HL-60 (cell line): Measurements from ENCODE around the gene STX12.

ENCODE experiments used
- DNase-seq, 2 experiments: peaks; one replicate each; pipeline ENCODE4 v3.0.0-alpha.2; 2010 to 2020; ENCODE audit warnings: low read depth in 1 of 2, low spot score in 1 of 2
- H3K27ac ChIP-seq: fragments of 250-450 bp; sonication (Bioruptor Pico); replicated peaks from 2 replicates; pipeline ENCODE4 v1.5.1; 2020; ENCODE audit warnings: mild to moderate bottlenecking, moderate library complexity
- H3K27me3 ChIP-seq: fragments of 250-450 bp; sonication (Bioruptor Pico); 2 replicates; pipeline ENCODE4 v1.5.1; 2021; ENCODE audit warnings: mild to moderate bottlenecking, moderate library complexity; ENCODE audit not compliant: insufficient read depth, poor library complexity, severe bottlenecking
- H3K4me3 ChIP-seq: replicated peaks from 2 replicates; pipeline ENCODE4 v1.5.1; 2011; ENCODE audit warnings: mild to moderate bottlenecking, control low read depth, low read length; ENCODE audit not compliant: insufficient read depth
- GABPA ChIP-seq: IDR thresholded peaks from 2 replicates; pipeline ENCODE4 v1.6.1; 2012; ENCODE audit warnings: low read depth
- POLR2AphosphoS5 ChIP-seq: IDR thresholded peaks from 2 replicates; pipeline ENCODE4 v1.6.1; 2012; ENCODE audit warnings: low read depth
- SPI1 ChIP-seq: IDR thresholded peaks from 2 replicates; pipeline ENCODE4 v1.6.1; 2012; ENCODE audit warnings: low read depth, mild to moderate bottlenecking, borderline replicate concordance
- TF ChIP-seq, protein P1 (sequence below): IDR thresholded peaks from 2 replicates; pipeline ENCODE4 v1.6.1; 2012; ENCODE audit warnings: low read depth; ENCODE audit not compliant: insufficient replicate concordance
- TF ChIP-seq, protein P2 (sequence below): IDR thresholded peaks from one replicate; pipeline ENCODE4 v1.5.1; 2011; ENCODE audit warnings: low read length, control low read depth, inconsistent platforms; ENCODE audit not compliant: insufficient read depth

STX12 gene

DNA sequence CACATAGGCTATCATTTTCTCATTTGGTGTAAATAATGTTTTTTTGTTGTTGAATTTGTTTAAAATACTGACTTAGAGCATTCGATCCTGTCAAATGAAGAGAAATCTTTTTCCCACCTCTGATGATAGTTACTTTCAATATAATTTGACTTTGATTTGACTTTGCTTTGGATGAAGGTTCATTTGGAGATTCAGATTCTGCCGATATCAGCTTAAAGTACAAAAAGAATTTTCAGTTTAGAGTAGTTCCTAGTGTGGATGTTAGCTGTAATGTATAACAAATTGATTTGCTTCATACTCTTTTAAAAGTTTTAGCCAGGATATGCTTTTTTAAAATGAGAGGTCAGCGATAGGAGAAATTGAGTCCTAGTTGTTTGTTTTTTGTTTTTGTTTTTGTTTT lies 9.9 kb downstream of the STX12 start:
- TF ChIP-seq POLR2AphosphoS5 = no peak
- no peak for TF ChIP-seq GABPA
- TF ChIP-seq, protein P1, sequence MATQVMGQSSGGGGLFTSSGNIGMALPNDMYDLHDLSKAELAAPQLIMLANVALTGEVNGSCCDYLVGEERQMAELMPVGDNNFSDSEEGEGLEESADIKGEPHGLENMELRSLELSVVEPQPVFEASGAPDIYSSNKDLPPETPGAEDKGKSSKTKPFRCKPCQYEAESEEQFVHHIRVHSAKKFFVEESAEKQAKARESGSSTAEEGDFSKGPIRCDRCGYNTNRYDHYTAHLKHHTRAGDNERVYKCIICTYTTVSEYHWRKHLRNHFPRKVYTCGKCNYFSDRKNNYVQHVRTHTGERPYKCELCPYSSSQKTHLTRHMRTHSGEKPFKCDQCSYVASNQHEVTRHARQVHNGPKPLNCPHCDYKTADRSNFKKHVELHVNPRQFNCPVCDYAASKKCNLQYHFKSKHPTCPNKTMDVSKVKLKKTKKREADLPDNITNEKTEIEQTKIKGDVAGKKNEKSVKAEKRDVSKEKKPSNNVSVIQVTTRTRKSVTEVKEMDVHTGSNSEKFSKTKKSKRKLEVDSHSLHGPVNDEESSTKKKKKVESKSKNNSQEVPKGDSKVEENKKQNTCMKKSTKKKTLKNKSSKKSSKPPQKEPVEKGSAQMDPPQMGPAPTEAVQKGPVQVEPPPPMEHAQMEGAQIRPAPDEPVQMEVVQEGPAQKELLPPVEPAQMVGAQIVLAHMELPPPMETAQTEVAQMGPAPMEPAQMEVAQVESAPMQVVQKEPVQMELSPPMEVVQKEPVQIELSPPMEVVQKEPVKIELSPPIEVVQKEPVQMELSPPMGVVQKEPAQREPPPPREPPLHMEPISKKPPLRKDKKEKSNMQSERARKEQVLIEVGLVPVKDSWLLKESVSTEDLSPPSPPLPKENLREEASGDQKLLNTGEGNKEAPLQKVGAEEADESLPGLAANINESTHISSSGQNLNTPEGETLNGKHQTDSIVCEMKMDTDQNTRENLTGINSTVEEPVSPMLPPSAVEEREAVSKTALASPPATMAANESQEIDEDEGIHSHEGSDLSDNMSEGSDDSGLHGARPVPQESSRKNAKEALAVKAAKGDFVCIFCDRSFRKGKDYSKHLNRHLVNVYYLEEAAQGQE = no peak
- no peak for TF ChIP-seq SPI1
- TF ChIP-seq, protein P2, sequence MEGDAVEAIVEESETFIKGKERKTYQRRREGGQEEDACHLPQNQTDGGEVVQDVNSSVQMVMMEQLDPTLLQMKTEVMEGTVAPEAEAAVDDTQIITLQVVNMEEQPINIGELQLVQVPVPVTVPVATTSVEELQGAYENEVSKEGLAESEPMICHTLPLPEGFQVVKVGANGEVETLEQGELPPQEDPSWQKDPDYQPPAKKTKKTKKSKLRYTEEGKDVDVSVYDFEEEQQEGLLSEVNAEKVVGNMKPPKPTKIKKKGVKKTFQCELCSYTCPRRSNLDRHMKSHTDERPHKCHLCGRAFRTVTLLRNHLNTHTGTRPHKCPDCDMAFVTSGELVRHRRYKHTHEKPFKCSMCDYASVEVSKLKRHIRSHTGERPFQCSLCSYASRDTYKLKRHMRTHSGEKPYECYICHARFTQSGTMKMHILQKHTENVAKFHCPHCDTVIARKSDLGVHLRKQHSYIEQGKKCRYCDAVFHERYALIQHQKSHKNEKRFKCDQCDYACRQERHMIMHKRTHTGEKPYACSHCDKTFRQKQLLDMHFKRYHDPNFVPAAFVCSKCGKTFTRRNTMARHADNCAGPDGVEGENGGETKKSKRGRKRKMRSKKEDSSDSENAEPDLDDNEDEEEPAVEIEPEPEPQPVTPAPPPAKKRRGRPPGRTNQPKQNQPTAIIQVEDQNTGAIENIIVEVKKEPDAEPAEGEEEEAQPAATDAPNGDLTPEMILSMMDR = no peak
- H3K27ac ChIP-seq = no peak overlapping the region
- H3K4me3 ChIP-seq = no peak overlapping the region
- H3K27me3 ChIP-seq = no peaks in the 10 kb centered on the region
- no peak for DNase-seq

DNA sequence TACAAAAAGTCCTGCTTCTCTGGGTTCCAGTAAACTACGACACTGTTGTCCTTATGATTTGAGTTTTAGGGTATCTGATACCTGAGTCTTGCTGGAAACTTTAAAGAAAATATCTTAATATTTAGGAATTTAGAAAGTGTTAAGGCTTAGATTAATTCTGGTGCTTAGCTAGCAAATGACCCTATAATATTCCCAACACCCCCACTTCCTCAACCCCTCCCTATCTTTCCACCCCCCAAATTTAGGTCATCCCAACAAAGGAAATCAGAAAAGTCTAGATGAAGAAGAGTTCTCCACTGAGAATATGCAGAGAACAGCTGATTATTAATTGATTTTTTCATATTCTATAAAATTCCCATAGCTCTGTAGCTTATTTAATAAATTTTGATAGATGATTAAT lies 11.7 kb downstream of the STX12 start:
- H3K4me3 ChIP-seq = no peak overlapping the region
- H3K27me3 ChIP-seq = no peaks in the 10 kb centered on the region
- no peak for TF ChIP-seq GABPA
- H3K27ac ChIP-seq = no peak overlapping the region
- no peak for DNase-seq

DNA sequence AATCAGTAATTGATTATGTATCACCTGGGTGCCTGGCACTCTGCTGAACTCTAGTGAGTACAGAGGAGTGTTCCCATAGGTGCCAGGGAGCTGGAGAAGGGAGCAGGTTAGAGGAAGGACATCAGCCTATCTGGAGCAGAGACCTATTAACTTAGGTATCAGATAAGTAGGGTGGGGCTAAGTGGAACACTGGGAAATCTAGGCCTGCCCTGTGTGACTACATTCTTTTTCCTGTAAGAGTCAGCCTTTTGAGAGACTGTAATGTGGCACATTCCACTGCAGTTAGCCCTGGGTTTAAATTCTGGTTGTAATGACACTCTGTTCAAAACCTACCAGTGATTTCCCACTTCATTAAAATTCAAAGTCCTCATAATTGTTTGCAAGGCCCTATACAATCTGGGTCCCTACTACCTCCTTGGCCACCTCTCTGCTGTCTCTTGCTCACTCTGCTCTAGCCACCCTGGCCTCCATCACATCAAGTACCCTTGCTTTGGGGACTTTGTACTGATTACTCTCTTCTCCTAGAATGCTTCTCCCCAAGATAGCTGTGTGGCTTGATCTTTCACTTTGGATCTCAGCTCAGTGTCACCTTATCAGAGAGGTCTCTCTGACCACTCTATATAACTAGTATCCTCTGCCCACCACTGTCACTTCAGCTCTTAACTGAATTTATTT lies 12.9 kb downstream of the STX12 start:
- TF ChIP-seq POLR2AphosphoS5 = no peak
- TF ChIP-seq, protein P2 = no peak
- TF ChIP-seq SPI1 = no peak
- TF ChIP-seq, protein P1 = no peak
- TF ChIP-seq GABPA = no peak
- DNase-seq = no peak
- Histone ChIP-seq H3K27ac (no peak overlapping the region), H3K4me3 (no peak overlapping the region), H3K27me3 (no peaks in the 10 kb centered on the region)

DNA sequence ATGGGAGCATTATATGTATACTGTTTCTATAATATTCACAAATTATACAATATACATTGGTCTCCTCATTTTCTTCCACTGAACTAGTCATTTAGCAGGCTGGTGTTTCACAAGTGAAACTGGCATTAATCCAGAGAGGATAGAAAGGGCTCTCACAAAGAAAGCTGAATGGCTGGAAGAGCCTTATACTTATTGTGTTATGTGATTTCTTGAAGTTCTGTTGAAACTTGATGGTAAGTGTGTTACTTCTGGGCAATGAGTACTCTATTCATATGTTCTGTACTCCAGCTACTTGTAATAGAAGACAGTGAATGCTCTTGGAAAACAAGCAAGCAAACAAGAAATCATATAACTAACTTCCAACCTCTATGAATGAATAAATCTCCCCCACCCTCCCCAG lies 14.9 kb downstream of the STX12 start:
- Histone ChIP-seq H3K27me3 (no peaks in the 10 kb centered on the region), H3K27ac (no peak overlapping the region), H3K4me3 (no peak overlapping the region)
- DNase-seq = no peak
- TF ChIP-seq, protein P2 = no peak
- TF ChIP-seq POLR2AphosphoS5 = no peak
- TF ChIP-seq, protein P1 = no peak
- TF ChIP-seq GABPA = no peak
- no peak for TF ChIP-seq SPI1
